Measurements from ENCODE around the gene CILP2.

CILP2 gene

DNA sequence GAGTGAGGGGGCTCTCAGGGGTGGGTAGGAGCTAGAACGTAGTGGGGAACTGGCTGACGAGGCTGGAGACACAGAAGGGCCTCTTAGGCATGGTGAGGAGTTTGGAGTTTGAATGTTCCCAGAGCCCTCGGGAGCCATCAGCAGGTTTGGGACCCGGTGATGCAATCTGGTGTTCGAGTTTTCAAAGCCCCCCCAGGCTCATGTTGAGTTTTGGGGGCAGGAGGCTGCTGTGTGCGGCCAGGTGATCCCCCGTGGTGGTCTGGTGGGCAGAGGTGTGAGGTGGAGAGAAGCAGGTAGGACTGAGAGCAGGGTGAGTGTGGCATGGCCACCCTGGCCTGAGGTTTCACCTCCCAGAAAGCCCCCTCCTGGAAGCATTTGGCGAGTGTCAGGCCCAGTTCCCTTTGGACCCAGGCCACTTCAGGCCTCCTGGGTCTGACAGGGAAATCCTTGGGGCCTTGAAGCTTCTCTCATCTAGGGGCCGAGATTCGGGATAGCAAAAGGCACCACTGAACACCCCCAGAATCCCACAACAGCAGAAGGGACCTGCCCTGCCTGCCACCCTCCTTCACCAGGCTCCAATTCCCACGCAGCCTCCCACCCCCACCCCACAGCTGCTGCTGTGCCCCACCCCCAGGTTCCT, 8.2 kb upstream of the CILP2 start:
- no peak for DNase-seq

- DNase-seq, result no peak
Observed at GRCh38 chr19:19530423-19530804, 7.7 kb upstream of the CILP2 start.

GRCh38 chr19:19530889-19531288, 7.2 kb upstream of the CILP2 start:
- DNase-seq, result no peak

DNA sequence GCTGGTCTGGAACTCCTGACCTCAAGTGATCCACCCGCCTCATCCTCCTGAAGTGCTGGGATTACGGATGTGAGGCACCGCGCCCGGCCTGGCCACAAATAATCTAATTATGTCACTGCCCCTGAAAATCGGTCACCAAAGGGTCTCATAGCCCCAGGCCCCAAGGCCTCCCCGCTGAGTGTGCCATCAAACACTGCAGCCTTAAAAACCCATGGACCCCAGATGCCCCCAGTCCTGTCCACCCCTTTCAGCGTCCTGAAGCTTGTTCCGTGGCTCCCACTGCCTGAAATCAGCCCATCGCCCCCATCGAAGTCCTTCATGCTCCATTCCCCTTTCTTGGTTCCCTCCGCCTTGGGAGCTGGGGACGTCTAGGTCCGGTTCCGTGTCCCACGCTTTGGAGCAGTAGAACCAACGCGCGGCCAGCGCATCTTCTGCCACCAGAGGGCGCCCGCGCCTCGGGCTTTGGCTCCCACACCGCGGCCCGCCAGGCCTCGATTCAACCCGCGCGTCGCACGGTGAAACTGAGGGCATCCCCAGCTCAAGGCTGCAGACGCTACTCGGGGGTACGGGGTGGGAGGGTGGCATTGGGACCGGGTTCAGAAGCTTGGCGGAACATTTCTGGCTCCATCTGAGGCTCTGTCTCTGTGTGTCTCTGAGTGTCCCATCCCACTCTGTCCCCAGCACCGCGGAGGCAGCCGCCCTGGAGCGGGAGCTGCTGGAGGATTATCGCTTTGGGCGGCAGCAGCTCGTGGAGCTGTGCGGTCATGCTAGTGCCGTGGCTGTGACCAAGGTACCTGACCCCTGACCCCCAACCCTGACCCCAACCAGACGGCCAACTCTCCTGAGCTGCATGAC, 5.9 kb upstream of the CILP2 start:
- peak; percentile 89 for DNase-seq

GRCh38 chr19:19532806-19533701, 5.0 kb upstream of the CILP2 start:
- DNase-seq, result no peak

DNA sequence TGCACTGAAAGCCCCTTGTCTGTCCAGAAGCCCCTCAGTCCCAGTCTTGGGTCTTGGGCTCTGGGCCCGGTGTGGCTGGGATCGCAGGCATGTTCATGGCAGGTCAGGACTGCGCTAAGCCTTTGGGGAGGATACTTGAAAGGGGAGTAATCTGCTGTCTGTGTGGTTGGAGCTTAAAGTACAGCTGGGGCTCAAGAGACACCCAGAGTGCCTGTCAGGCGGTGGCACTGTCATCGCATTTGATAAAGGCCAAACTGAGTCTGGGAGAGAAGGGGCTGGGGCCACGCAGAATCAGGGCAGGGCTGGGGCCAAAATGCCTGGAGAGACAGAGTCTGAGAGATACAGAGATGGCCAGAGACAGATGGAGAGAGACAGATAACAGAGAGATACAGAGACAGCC, 4.2 kb upstream of the CILP2 start:
- no peak for DNase-seq

GRCh38 chr19:19534556-19535265, 3.4 kb upstream of the CILP2 start:
- DNase-seq, result no peak

DNA sequence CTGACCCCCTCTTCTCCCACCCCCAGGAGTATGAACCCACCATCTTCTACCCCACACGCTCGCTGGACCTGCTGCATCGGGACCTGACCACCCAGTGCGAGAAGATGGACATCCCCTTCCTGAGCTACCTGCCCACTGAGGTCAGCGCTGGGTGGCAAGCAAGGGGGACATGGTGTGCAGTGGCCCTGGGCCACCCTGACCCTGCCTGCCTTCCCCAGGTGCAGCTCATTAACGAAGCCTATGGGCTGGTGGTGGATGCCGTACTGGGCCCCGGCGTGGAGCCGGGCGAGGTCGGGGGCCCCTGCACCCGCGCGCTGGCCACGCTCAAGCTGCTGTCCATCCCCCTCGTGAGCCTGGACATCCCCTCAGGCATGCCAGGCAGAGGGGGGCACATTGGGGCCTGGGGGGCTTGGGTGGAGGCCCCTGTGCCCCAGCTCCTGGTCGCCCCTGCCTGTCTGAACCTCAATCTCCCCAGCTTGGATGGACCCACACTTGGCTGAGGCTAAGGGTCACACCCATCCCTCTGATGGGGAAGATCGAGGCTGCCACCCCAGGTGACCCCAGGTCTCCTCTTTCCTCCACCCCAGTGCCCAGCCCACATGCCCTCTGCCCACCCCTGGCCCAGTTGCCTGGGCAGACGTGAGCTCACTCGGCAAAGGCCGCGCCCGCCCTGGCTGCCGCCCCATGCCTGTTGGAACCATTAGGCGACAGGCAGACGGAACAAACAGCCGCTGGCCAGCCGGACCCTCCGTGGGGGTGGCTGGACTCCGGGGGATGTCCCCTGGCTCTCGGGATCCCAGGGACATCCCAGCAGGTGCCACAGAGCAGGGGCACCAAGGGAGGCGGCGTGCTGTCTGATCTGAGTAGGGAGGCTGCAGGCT, 2.5 kb upstream of the CILP2 start:
- no peak for DNase-seq

- DNase-seq, result no peak
Observed at GRCh38 chr19:19537075-19538048, 703 bp upstream of the CILP2 start.

DNA sequence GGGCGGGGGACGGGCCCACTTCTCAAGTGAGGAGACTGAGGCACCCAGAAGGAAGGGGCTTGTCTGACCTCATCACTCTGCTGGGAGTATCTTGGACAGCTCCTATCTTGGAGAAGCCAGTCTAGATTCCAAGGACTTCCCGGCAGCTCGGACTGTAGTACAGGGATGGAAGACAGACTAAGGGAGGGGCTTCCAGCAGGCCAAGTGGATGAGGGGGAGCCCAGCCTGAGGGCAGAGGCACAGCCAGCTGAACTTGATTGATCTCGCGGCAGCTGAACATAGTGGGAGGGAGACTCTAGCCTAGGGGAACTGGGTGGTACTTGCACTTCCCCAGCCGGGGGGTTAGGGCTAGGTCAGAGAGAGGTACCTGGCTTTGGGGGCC, 711 bp downstream of the CILP2 start:
- DNase-seq, result no peak

DNA sequence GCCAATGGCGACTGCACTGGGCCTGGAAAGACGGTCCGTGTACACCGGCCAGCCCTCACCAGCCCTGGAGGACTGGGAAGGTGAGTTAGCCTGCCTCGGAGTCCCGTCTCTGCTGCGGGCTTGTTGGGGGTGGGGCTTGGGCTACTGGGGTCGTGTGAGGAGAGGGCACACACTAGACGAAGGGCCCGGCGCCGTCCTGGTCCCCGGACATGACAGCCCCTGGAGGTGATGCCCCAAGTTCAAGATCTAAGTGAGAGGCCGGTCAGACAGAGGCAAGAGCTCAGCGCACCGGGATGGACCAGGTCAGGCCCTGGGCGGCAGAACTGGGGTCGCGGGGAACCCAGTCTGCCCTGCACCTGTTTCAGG, 1.6 kb downstream of the CILP2 start:
- no peak for DNase-seq

- peak; percentile 86 for DNase-seq
Observed at GRCh38 chr19:19540064-19540714, 2.1 kb downstream of the CILP2 start.

DNA sequence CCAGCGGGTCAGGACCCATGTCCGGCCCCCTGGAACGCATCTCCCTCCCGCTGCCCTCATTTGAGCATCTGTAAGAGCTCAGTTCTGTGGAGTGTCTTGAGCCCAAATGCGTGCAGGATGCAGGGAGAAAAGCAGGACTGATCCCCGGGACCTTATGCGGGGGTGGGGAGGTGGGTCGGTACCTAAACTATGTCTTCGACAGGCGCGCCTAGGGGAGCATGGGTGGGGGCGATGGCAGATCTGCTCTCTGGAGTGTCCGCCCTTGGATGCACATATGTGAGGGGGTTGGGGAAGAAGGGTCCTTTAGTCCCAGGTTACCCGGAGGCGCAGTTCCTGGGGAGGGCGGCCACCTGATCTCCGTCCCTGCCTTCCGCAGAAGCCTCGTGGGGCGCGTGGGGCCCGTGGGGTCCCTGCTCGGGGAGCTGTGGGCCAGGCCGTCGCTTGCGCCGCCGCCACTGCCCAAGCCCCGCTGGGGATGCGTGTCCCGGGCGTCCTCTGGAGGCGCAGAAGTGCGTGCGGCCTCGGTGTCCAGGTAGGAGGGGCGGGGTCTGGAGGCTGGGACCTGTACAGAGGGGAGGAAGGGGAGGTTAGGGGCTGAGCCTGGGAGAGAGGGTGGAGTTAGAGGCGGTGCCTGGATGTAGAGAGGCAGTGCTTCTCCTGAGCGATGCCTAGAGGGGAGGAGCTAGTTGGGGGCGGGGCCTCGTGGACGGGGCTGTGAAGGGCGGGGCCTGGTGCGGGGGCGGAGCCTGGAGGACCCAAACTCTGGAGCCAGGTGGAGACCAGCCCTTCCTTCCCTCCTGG, 2.9 kb downstream of the CILP2 start:
- peak; percentile 88 for DNase-seq

DNA sequence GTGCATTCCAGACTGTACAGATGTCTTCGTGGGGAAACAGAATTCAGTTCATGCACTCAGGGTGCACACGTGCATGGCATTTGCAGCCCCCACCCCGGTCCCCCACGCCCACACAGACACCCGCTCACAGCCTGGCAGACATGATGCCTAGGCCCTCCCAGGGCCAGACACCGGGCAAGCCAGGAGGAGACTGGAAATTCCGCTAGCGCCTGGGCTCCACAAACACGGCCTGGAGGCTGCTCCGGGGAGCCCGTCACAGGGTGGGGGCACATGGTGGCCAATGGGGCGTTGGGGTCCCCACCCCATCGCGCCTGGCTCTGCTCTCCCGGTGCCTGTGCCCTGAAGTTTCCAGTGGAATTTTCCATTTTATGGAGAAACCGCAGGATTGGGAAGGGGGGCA, 3.6 kb downstream of the CILP2 start:
- no peak for DNase-seq

DNA sequence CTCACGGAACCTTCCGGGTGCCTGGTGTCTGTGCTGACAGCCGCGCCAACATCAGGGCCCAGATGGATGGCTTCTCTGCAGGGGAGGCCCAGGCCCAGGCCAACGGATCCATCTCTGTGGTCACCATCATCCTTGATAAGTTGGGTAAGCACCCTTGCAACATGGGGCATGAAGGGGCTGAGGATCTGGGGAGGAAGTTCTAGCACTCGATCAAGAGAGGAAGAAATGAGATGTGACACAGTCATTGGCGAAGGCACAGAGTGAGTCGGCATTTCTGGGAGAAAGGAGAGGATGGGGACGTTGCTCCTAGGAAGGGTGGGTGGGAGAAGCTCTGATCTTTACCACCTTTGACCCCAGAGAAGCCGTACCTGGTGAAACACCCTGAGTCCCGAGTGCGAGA, 4.4 kb downstream of the CILP2 start:
- DNase-seq, result no peak

DNA sequence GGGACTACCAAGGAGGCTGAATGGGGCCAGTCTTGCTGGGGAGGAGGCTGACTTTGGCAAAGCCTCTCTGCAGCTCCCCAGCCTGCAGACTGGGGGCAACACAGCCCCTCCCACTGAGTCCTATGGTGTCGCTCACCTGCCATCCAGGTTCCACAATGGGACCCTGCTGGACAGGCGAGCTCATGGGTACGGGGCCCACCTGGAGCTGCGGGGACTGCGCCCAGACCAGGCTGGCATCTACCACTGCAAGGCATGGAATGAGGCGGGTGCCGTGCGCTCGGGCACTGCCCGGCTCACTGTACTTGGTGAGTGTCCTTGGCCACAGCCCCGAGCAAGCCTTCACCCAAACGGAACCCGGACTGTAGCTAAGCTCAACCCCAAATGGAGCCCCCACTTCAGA, 5.0 kb downstream of the CILP2 start:
- no peak for DNase-seq

- no peak for DNase-seq
Observed at GRCh38 chr19:19543640-19544039, 5.6 kb downstream of the CILP2 start.

- DNase-seq, result no peak
Observed at GRCh38 chr19:19544257-19544953, 6.3 kb downstream of the CILP2 start.

All from stimulated activated CD4-positive, alpha-beta T cell treated with anti-CD3 and anti-CD28 coated beads, Interleukin-15, amount 100 ng/mL, for 24 hours (primary cell).